Testis (tissue), 3 donors: Measurements from ENCODE around the gene GGTLC1. TPM values are rescaled to one million over a fixed set of nuclear protein-coding genes. Genes with fewer than 3 reads are reported as not detected.

Source experiments
- DNase-seq: peaks from one replicate; pipeline ENCODE4 v3.0.0-alpha.2; 2019
- H3K27ac ChIP-seq, 2 donors: fragments of 200-600 bp; sonication (generic); one replicate each; pipeline ENCODE4 v1.5.1; 2019
- H3K27me3 ChIP-seq: fragments of 200-600 bp; sonication (generic); one replicate; pipeline ENCODE4 v1.5.1; 2019
- H3K36me3 ChIP-seq: fragments of 200-600 bp; sonication (generic); one replicate; pipeline ENCODE4 v1.5.1; 2017; ENCODE audit warnings: low read depth; ENCODE audit errors: missing control alignments
- H3K4me1 ChIP-seq: fragments of 200-600 bp; sonication (generic); one replicate; pipeline ENCODE4 v1.5.1; 2019
- H3K4me3 ChIP-seq, 2 donors: fragments of 200-600 bp; sonication (generic); one replicate each; pipeline ENCODE4 v1.5.1; 2017 to 2019
- H3K9me3 ChIP-seq: fragments of 200-600 bp; sonication (generic); one replicate; pipeline ENCODE4 v1.5.1; 2017
- POLR2A ChIP-seq: fragments of 450-650 bp; IDR thresholded peaks from one replicate; pipeline ENCODE4 v1.6.1; 2017; ENCODE audit warnings: antibody characterized with exemption, mild to moderate bottlenecking, moderate library complexity
- WGBS, 2 donors: methylation state at CpG; one replicate each; pipeline ENCODE4 v1.1.5; 2018; 5-methylcytosine and 5-hydroxymethylcytosine counted together
- intact Hi-C: fragments of 100-400 bp; cut with DNase I; formaldehyde crosslinking; loops from one replicate; pipeline ENCODE4 v1.15.1; 2023; ENCODE audit warnings: low total_unique reads
- polyA plus RNA-seq: library from polyadenylated mRNA; stranded (reverse); fragments of 350-450 nt; fragmentation: Illumina TruSeq; extraction: RNeasy Lipid Tissue Mini Kit (QIAGEN cat#74804); gene quantifications from one replicate; pipeline ENCODE4 v1.2.3, GENCODE V29; 2014; ENCODE audit warnings: low read depth, low replicate concordance; ENCODE audit not compliant: insufficient read depth
- total RNA-seq, 2 donors: library from RNA; depleted of rRNA; stranded (reverse); fragments of >200 nt; gene quantifications; one replicate each; pipeline ENCODE4 v1.2.3, GENCODE V29; 2016
- TF ChIP-seq, protein P1 (sequence below), 3 experiments: fragments of 450-650 bp in 2 of 3; fragments of 200-600 bp in 1 of 3; sonication (generic) in 1 of 3; IDR thresholded peaks; one replicate each; pipeline ENCODE4 v1.5.1; 2016 to 2019; ENCODE audit warnings: antibody characterized with exemption in 3 of 3, mild to moderate bottlenecking in 2 of 3, moderate library complexity in 1 of 3

Gene GGTLC1
- total and polyA plus RNA-seq, 3 donors from 2014 or later, result 6.9 to 20.7 (median 13.4) TPM

DNA sequence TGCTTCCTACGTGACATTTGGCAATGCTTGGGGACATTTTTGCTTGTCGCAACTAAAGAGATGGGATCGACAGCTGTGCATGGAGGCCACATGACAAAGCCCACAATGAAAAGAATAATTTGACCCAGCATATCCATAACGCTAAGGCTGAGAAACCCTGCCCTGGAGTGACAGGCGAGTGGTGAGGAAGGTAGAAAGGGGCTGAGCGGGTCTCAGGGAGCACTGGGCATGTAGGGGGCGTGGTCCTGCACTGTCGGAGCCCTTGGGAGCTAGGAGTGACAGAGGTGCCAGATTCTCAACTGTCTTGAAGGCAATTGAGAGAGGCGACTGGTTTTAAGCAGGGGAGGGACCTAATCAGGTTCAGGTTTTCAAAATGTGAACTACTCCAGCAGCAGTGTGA is 13.6 kb downstream of the GGTLC1 start:
- no peak overlapping the region for H3K27ac ChIP-seq
- H3K4me1 ChIP-seq, result no peaks in the 10 kb centered on the region
- no peaks in the 10 kb centered on the region for H3K27me3 ChIP-seq
- H3K4me3 ChIP-seq, result no peak overlapping the region
- intact Hi-C loops, result no loop called here
- no peaks in the 10 kb centered on the region for H3K36me3 ChIP-seq
- 66 to 70% methylated on average over 9 of the region's 9 CpGs for WGBS, 2 donors
- no peaks in the 10 kb centered on the region for H3K9me3 ChIP-seq
- TF ChIP-seq, protein P1, sequence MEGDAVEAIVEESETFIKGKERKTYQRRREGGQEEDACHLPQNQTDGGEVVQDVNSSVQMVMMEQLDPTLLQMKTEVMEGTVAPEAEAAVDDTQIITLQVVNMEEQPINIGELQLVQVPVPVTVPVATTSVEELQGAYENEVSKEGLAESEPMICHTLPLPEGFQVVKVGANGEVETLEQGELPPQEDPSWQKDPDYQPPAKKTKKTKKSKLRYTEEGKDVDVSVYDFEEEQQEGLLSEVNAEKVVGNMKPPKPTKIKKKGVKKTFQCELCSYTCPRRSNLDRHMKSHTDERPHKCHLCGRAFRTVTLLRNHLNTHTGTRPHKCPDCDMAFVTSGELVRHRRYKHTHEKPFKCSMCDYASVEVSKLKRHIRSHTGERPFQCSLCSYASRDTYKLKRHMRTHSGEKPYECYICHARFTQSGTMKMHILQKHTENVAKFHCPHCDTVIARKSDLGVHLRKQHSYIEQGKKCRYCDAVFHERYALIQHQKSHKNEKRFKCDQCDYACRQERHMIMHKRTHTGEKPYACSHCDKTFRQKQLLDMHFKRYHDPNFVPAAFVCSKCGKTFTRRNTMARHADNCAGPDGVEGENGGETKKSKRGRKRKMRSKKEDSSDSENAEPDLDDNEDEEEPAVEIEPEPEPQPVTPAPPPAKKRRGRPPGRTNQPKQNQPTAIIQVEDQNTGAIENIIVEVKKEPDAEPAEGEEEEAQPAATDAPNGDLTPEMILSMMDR (IDR thresholded peaks at IDR 0.05), result no peak
- no peak for TF ChIP-seq POLR2A
- DNase-seq, result no peak

DNA sequence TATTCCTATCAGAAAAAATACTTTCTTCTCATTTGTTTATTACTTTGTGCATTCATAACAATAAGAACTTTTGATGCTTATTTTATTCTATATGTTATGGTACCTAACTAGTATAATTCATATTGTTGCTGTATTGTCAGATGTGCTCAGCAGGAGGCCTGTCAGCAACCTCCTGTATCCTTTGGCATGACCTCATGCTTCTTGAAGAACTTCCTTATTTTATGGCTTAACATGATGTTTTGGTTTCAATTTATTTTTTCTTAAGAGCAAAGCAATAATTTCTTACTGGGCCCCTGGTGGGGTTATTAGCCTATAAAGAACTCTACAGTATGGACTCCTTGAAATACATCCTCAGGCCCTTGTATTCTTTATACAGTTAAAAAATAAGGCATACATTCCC is 17.3 kb downstream of the GGTLC1 start:
- DNase-seq, result no peak
- Histone ChIP-seq H3K27me3 (no peaks in the 10 kb centered on the region), H3K4me3 (no peak overlapping the region), H3K4me1 (no peaks in the 10 kb centered on the region), H3K9me3 (no peaks in the 10 kb centered on the region), H3K36me3 (no peaks in the 10 kb centered on the region), H3K27ac (no peak overlapping the region)
- no peak for TF ChIP-seq POLR2A
- TF ChIP-seq, protein P1 (IDR thresholded peaks at IDR 0.05), result no peak
- intact Hi-C loops, result no loop called here

DNA sequence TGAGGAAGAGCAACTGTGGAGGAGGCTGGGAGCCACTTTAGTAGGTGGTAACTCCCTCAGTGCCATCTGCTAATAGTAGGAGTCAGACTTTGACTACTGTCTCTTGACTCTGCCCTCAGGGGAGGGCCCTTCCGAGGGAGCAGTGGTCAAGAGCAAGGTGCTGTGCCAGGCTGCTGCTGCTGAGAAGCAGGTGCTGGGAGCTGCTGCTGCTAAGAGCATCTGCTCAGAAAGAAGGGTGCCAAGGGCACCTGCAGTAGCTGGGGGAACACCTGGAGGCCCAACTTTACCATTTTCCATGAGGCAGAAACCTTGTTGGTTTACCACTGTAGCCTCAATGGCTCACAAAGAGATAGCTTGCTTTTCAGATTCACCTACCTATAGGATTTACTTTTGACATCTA is 18.5 kb downstream of the GGTLC1 start:
- no peak for DNase-seq
- TF ChIP-seq POLR2A, result no peak
- TF ChIP-seq, protein P1 (IDR thresholded peaks at IDR 0.05), result no peak
- Histone ChIP-seq H3K36me3 (no peaks in the 10 kb centered on the region), H3K4me1 (no peaks in the 10 kb centered on the region), H3K27ac (no peak overlapping the region), H3K9me3 (no peaks in the 10 kb centered on the region), H3K27me3 (no peaks in the 10 kb centered on the region), H3K4me3 (no peak overlapping the region)
- WGBS, 2 donors, result 85% methylated on average over 1 of the region's 1 CpG; no CpG with 5 or more reads in 1 of the 2 donors
- intact Hi-C loops, result no loop called here

DNA sequence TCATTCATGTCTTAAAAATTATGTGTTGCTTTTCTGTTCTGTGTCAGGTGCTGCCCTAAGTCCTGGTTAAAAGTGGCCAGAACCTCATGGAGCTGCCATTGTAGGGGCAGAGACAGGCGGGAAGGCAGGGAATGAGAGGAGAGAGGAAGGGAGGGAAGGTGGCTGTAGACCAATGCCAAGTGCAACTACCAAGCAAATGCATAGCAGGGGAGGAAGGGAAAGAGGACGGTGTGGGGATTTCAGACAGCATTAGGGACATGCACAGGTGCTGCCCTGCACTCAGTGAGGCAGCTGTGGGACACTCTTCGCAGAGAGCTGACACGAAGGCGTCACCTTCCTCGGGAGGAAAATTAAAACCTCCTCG is 21.0 kb downstream of the GGTLC1 start:
- intact Hi-C loops, result no loop called here
- no peaks in the 10 kb centered on the region for H3K9me3 ChIP-seq
- WGBS, 2 donors, result 77 to 79% methylated on average over 7 of the region's 7 CpGs
- no peaks in the 10 kb centered on the region for H3K27me3 ChIP-seq
- no peaks in the 10 kb centered on the region for H3K4me1 ChIP-seq
- TF ChIP-seq POLR2A, result no peak
- TF ChIP-seq, protein P1 (IDR thresholded peaks at IDR 0.05), result no peak
- no peak overlapping the region for H3K4me3 ChIP-seq
- no peaks in the 10 kb centered on the region for H3K36me3 ChIP-seq
- H3K27ac ChIP-seq, result no peak overlapping the region
- DNase-seq, result no peak

DNA sequence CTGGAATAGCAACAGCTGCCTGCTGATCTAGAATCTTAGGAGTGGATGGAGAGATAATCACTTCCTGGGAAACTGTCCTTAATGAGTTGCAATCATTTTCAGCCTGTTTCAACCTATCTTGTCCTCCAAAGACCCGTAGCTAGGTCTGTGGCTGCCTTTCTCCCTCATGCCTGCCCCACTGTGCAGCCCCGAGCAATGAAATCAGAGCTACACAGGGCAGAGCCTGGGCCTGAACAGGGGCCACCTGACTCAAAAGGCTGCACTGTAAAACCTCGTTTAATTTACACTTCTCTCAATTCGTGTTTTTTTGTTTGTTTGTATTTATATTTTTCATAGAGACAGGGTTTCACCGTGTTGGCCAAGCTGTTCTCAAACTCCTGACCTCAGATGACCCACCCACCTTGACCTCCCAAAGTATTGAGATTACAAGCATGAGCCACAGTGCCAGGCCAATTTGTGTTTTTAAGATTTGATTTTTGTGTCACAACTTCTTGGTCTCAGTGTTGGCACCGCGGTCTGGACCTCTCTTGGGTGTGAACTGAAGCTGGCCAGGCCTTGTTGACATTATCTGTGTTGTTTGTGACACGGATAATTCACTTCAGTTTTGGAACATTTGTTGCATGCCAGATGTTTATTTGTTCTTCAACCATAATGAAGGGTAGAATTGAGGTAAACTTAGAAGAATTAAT is 21.5 kb downstream of the GGTLC1 start:
- H3K36me3 ChIP-seq, result no peaks in the 10 kb centered on the region
- intact Hi-C loops, result no loop called here

More for the DNA sequence above, 21.5 kb downstream of the GGTLC1 start:
- Histone ChIP-seq H3K4me3 (no peak overlapping the region), H3K27ac (no peak overlapping the region), H3K27me3 (no peaks in the 10 kb centered on the region), H3K4me1 (no peaks in the 10 kb centered on the region), H3K9me3 (no peaks in the 10 kb centered on the region)
- no peak for TF ChIP-seq POLR2A
- TF ChIP-seq, protein P1 (IDR thresholded peaks at IDR 0.05), result no peak
- 69 to 70% methylated on average over 8 of the region's 8 CpGs for WGBS, 2 donors
- DNase-seq, result no peak
